ENCODE measurements around the gene ERCC2. TPM values are rescaled to one million over a fixed set of nuclear protein-coding genes. Genes with fewer than 3 reads are reported as not detected.

The ERCC2 gene
- total and polyA plus RNA-seq, 7 donors: 4.2 to 12.9 (median 9.7) TPM

- no peak for TF ChIP-seq POLR2A (IDR thresholded peaks at IDR 0.05)
- no peak for TF ChIP-seq EP300 (IDR thresholded peaks at IDR 0.05)
- TF ChIP-seq POLR2AphosphoS5 (IDR thresholded peaks at IDR 0.05): no peak
- TF ChIP-seq CTCF (IDR thresholded peaks at IDR 0.05): no peak
- 75 to 83% methylated on average over 13 of the region's 13 CpGs for WGBS, 2 donors
- DNase-seq: no peak
- H3K4me1 ChIP-seq: peaks cover 0 to 3% (median 0%) of the 10 kb centered on the region in 4 donors
- peaks cover 1 to 18% (median 16%) of the 10 kb centered on the region in 3 donors for H3K27me3 ChIP-seq
- no peak overlapping the region for H3K4me3 ChIP-seq
- intact Hi-C loops (cut with DNase I): no loop called here
- H3K27ac ChIP-seq: no peak overlapping the region
- peaks cover 0 to 44% (median 5%) of the 10 kb centered on the region in 4 donors for H3K36me3 ChIP-seq
- no peaks in the 10 kb centered on the region for H3K9me3 ChIP-seq
These were observed 18.9 kb downstream of the ERCC2 start for GRCh38 chr19:45351401-45351952.

DNA sequence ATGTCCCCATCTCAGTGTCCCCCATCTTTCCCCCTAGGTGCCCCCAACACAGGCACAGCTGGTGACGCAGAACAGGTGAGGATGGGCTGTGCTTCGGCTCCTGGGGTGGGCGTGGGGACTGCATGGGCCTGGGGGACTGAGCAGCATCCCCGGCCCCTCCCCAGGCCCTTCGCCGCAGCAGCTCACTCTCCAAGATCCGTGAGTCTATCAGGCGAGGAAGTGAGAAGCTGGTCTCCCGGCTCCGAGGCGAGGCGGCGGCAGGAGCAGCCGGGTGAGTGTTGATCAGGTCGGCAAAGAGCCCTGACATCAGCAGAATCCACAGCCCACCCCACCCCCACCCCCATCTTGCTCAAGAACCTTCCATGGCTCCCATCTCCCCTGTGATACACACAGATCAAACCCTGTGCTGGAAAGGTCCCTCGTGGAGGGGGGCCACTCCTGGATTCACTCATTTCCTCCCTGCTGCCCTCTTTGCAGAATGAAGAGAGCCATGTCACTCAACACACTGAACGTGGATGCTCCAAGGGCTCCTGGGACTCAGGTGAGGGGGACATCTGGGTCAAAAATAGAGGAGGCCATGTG is 19.8 kb downstream of the ERCC2 start:
- intact Hi-C loops (cut with DNase I): no loop called here
- peaks cover 4 to 28% (median 25%) of the 10 kb centered on the region in 3 donors for H3K27me3 ChIP-seq
- WGBS, 2 donors: 89 to 92% methylated on average over 17 of the region's 17 CpGs
- no peaks in the 10 kb centered on the region for H3K9me3 ChIP-seq
- TF ChIP-seq POLR2AphosphoS5 (IDR thresholded peaks at IDR 0.05) (no peak), CTCF (IDR thresholded peaks at IDR 0.05) (no peak), POLR2A (IDR thresholded peaks at IDR 0.05) (no peak), EP300 (IDR thresholded peaks at IDR 0.05) (no peak)
- no peak overlapping the region for H3K4me3 ChIP-seq
- H3K27ac ChIP-seq: no peak overlapping the region
- peaks cover 0 to 6% (median 0%) of the 10 kb centered on the region in 4 donors for H3K4me1 ChIP-seq
- H3K36me3 ChIP-seq: peaks cover 0 to 44% (median 5%) of the 10 kb centered on the region in 4 donors
- no peak for DNase-seq

- Histone ChIP-seq H3K27ac (no peak overlapping the region), H3K4me1 (peaks cover 0 to 6% (median 0%) of the 10 kb centered on the region in 4 donors), H3K27me3 (peaks cover 7 to 38% (median 36%) of the 10 kb centered on the region in 3 donors), H3K36me3 (peaks cover 0 to 33% (median 3%) of the 10 kb centered on the region in 4 donors), H3K9me3 (no peaks in the 10 kb centered on the region), H3K4me3 (no peak overlapping the region)
- no peak for TF ChIP-seq CTCF (IDR thresholded peaks at IDR 0.05)
- TF ChIP-seq EP300 (IDR thresholded peaks at IDR 0.05): no peak
- no peak for TF ChIP-seq POLR2AphosphoS5 (IDR thresholded peaks at IDR 0.05)
- no peak for TF ChIP-seq POLR2A (IDR thresholded peaks at IDR 0.05)
- no peak for DNase-seq
- intact Hi-C loops (cut with DNase I): no loop called here
- WGBS, 2 donors: 86 to 92% methylated on average over 17 of the region's 17 CpGs
These were observed 20.9 kb downstream of the ERCC2 start for GRCh38 chr19:45349430-45349941.

DNA sequence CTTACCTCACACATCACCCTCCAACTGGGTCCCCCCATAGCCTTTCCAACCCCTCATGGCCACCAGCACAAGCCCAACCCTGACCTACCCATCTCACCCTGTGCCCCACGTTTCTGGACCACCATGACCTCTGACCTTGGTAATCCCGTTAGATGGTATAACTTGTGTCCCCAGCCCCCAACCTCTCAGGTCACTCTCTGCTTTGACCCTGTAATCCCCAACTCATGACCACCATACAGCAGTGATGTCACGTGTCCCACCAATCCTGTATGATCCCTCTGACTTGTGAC is 21.3 kb downstream of the ERCC2 start:
- Histone ChIP-seq H3K27me3 (peaks cover 7 to 38% (median 38%) of the 10 kb centered on the region in 3 donors), H3K4me1 (peaks cover 0 to 6% (median 0%) of the 10 kb centered on the region in 4 donors), H3K27ac (no peak overlapping the region), H3K36me3 (peaks cover 0 to 29% (median under 1%) of the 10 kb centered on the region in 4 donors), H3K9me3 (no peaks in the 10 kb centered on the region), H3K4me3 (no peak overlapping the region)
- WGBS, 2 donors: 56 to 62% methylated on average over 3 of the region's 3 CpGs
- no peak for DNase-seq
- intact Hi-C loops (cut with DNase I): no loop called here
- TF ChIP-seq CTCF (IDR thresholded peaks at IDR 0.05): no peak
- TF ChIP-seq POLR2AphosphoS5 (IDR thresholded peaks at IDR 0.05): no peak
- no peak for TF ChIP-seq EP300 (IDR thresholded peaks at IDR 0.05)
- no peak for TF ChIP-seq POLR2A (IDR thresholded peaks at IDR 0.05)
